Inflammatory macrophage treated with lipopolysaccharide for 1 hour (primary cell): ENCODE measurements around the gene SH3RF3.

Experiments
- DNase-seq, 2 donors: peaks; one replicate each; pipeline ENCODE4 v3.0.0-alpha.2; 2020 to 2022

Gene SH3RF3

DNA sequence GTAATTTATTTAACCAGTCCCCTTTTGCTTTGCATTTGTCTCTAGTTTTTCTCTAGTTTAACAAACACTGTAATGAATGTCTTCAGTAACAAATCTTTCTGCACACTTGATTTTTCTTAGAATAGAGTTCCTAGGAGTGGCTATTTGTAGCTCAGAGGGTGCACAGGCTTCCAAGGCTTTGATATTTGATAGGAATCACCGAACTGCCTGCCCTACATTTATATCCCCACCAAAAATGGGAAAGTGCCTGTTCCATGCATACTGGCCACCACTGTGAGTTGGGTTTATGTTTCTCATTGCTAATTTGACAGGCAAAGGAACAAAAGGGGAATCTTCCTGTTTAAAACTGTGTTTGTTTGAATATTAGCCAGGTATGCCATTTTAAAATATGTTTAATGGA is 238.7 kb downstream of the SH3RF3 start:
- no peak for DNase-seq

DNA sequence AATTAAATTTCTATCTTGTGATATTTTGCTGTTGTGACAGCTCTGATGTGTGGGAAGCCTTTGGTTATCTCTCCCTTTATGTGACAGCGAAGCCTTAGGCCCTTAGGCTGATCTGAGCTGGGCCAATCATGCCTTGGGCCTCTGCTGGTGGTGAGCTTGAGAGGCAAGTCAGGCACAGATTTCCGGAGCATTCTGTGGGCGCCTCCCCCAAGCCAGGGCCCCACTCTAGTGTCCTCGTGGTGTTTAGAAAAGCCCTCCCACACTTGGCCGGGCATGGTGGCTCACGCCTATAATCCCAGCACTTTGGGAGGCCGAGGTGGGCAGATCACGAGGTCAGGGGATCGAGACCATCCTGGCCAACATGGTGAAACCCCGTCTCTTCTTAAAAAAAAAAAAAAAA is 239.8 kb downstream of the SH3RF3 start:
- no peak for DNase-seq

DNA sequence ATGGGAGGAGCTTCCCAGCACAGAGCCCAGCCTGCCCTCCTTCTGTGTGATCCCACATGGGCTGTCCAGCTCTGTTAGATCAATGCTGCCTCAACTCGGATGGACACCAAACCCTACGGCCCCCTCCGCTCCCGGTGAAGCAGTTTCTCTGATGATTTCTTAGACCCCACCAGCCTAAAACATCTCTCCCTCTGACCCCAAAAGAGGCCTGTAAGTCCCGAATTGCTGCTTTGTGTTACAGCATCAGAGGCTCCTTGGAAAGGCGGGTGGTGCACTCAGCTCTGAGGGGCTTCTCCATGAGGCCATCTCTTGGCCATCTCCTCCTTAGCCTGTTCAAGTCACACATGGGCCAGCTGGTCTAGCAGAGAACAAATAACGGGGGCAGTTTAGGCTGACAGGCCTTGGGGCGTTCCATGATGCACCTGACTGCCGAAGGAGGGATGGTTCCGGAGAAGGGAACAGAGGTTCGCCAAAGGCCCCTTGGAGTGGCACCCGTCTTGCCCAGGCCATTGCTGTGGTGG is 240.7 kb downstream of the SH3RF3 start:
- no peak for DNase-seq

DNA sequence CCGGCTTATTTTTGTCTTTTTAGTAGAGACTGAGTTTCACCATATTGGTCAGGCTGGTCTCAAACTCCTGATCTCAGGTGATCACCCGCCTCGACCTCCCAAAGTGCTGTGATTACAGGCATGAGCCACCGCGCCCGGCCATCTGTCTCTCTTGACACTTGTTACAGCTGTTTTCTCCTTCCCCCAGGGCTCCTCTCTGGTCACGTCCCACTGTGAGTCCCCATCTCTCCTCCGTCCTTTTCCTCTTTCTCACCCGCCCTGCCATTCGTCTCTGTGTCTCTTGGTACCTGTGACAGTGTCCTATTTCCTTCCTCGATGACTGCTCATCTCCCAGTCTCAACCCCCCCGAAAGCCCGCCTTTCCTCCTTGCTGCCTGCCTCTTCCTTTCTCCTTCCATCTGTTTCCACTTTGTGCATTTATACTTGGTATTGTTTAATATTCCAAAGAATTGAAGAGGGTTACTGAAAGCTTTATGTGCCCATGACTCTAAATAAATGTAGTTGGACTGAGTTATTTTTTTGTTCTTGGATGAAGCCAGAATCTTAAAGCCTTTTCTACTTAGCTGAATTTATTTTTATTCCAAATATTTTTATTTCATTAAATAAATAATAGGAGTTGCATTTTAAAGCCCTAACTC is 241.5 kb downstream of the SH3RF3 start:
- no peak for DNase-seq

DNA sequence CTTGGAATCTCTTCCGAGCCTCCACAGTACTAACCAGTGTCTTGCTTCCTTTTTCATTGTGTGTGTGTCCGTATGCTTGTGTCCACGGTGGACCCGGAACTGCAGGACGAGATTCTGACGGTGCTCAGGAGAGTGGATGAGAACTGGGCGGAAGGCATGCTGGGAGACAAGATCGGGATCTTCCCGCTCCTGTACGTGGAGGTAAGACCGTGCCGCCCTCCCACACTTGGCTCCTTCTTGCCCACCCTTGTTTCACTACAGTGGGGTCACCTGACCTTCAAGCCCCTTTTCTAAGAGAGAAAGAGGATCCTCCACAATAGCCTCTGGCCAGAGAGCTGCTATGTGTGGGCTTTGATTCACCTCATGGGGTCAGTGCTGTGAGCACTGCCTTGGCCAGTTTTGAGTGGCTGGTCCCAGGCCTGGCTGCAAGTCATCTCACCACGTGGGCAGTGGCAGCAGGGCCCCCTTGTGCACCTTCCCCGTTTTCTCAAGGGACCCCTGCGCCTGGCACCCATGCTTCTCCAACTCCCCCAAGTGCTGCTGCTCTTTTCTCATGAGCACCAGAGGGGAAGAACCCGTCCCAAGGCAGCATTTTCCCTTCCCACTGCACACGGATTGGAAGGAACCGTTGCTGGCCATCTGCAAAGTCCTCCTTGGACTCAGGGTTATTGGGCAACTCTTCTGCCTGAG is 242.6 kb downstream of the SH3RF3 start:
- no peak for DNase-seq

DNA sequence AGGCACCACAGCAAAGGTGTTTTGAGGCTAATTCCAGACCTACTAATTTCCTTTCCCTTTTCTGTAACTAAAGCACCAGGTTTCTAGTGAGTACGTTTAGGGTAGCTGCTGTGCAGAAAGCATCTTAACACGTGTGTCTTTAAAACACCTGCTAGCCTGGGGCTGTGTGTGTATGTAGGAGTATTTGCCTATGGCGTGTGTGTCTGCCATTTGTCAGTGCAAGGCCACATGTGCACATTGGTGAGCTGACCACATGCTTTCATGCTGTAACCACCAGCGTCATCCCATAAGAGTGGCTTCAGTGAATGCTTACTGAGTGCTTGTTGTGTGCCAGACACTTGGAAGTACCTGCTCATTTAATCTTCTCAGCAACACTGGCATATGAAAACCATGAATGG is 243.2 kb downstream of the SH3RF3 start:
- no peak for DNase-seq

DNA sequence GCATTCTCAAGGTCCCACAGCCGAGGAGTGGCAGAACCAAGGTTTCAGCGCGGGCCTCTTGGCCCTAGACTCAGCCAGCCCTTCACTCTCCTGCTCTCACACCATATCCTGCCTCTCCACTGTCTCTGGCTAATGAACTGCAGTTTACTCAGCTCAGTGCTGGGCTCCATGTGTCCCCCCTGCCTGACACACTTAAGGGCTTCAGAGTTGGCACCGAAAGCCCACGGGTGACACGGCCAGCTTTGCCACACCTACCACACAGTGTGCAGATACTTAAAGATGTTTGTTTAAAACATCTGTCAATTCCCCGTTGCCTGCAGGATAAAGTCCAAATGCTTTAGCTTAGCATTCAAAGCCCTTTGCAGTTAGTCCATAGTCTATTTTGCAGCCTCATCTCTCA is 243.6 kb downstream of the SH3RF3 start:
- no peak for DNase-seq

DNA sequence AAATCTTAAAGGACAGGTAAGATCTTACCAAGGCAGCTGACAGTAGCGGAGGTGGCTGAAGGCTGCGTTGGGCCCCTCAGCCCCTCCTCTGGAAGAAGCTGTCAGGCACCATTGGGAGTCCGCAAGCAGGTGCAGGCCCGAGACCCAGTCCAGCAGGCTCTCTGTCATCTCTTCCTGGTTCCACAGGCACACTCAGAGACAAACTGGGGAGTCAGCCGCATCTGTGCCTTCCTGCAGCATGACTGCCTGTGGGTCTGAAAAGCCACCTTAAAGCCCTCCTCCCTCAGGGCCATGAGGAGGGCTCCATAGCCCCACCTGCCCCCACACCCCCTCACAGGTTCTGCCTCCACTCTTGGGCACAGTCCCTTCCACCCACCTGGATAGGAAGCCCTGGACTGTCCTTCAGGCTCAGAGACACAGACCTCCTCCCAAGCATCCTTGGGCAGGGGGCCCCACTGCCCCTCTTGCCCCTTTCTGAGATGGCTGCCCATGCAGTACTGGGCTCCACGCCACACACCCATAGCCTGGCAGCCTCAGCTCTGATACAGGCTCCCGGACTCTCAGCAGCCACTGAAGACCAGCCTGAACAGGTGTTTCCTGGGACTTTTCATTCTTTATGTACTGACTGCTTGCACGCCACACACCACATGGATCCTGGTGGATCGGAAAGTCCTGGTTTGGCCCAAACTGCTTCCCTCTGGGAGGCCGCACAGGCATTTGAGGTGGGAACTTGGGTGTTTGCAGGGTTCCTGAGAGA is 245.0 kb downstream of the SH3RF3 start:
- DNase-seq, result no peak

DNA sequence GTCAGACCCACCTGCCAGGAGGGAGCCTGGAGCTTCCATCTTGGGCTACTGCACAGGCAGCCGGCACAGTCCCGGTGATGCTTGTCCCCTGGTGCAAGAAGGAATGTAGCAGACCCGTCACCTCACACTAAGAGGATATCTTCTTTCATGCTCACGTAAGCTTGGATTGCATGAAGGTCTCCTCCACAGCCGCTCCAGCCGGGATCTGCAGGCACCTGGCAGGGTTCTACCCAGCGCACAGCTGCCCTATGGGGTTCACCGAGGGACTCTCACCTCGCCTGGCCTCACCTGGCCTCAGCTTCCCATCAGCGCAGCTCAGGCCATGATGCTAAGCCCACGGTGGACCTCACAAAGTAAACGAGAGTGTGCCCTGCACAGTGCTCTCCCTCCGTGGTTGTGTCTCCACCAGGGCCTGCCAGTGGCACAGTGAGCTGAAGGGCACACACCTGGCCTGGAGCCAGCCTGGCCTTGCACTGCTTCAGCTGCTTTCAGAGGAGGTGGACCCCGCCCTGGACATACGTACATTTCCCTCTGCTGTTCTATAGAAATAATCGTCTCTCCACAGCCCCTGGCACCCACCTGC is 245.6 kb downstream of the SH3RF3 start:
- no peak for DNase-seq

DNA sequence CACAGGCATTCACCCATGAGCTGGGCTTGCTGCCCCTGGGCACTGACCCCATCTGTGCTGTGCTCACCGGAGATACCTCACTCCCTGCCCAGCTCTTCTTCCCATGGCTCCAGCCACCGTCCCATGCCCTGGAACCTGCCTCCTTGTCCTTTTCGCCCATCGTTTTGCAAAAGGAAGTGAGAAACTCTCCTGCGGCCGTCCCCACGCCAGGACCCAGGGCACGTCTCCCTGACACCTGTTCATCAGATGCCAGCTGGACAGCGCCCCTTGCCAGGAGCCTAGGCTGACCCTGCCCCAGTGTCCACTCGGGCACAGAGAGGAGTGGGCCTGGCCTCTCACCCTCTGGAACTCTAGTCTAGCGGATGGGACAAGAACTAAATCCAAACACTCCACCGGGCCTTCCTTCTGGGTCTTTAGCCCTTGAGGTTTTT is 246.1 kb downstream of the SH3RF3 start:
- DNase-seq, result no peak

DNA sequence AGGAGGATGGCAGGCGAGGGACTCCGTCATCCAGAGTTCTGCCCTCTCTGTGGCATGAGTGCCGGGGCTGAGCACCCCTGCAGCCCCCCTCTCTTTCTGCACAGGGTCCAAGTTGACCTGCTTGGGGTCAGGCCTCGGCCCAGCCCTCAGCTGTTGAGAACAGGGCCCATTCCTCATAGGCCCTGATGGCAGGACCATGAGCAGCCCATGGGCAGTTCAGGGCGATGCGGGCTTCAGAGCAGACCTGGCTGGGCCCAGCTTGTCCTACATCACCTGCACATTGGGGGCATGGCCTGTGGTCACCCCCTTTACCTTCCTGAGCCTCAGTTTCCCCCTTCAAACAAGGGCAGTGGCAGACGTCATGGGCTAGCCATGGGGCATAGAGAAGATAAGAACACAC is 246.7 kb downstream of the SH3RF3 start:
- no peak for DNase-seq

DNA sequence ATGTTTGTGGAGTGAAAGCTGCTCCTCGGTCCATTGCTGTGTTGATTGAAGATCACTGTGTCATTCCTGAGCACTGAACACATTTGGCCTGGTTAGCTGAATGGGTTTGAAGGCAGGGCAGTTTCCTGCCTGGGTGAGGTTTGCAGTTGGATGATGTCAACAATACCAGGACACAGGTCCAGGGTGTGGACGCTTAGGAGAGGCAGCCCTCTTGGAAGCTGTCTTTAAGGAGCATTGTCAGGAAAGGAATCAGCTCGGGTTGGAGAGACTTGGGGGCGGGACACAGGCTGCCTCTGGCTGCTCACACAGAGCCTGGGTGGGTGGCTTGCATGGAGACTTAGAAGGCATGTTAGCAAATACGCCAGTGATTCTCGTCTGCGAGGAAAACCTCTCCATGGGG is 247.1 kb downstream of the SH3RF3 start:
- DNase-seq, result no peak

DNA sequence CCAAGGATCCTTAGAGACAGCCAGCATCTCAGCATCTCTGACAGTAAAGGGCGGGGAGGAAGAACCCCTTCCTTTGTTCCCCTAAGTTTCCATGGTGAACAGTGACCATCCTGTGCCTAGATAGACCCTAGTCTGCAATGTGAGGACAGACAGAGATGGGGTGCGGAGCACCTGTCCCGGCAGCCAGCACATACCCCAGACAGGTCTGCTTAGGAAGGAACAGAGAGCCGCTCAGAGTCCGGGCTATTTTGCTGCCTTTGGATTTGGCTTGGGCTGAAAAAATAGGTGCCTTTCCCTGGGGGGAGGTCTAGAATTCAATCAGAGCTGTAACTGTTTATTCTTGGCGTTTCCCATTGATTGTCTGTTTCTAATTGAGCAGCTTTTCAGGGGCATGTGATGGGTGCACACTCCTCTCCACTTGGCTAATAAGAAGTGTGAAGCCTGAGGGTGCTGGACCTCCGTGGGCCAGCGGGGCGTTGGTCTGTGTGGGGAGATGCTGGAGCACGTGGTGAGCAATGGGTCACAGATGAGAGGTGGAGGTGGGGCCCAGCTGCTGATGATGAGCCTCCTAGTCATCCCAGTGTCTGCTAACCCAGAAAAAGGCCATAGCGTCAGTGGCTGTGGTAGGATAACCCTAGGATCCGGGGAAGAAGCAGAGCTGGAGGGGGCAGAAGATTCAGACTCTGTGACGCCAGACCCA is 247.9 kb downstream of the SH3RF3 start:
- no peak for DNase-seq

DNA sequence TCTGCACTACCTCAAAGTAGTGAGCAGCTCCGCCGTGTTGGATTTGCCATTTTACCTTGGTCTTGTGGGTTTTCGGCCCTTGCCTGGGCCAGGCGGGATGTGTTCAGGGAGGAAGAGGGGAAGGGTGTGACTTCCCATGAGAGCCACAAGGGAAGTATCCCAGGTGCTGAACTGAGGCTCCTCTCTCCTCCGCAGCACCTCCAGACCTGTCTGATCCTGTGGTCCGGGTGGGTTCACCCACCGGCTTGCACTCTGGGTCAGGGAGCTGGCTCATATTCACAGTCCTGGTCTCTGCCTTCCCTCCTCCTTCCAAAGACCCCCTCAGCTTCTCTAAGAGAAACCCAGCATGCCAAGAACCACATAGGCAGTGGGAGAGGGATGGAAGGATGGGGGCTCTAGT is 249.0 kb downstream of the SH3RF3 start:
- DNase-seq, result no peak

DNA sequence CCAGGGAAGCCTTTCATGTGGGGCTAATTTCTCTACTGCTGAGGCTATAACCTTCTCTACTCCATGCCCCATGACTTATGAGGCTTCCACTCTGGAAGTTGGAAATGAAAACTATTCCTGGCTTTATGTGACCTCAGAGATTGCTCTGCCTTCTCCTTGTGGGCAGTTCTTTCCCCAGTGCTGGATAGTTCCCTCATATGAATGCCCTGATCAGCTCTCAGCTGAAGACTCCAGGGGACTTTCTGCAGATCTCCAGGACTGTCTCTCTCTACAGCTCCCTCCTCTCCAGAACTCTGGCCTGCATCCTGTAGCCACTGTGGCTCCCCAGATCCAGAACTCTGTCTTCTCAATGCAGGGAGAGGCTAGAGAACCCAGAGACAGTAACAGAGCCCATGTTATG is 249.7 kb downstream of the SH3RF3 start:
- no peak for DNase-seq

DNA sequence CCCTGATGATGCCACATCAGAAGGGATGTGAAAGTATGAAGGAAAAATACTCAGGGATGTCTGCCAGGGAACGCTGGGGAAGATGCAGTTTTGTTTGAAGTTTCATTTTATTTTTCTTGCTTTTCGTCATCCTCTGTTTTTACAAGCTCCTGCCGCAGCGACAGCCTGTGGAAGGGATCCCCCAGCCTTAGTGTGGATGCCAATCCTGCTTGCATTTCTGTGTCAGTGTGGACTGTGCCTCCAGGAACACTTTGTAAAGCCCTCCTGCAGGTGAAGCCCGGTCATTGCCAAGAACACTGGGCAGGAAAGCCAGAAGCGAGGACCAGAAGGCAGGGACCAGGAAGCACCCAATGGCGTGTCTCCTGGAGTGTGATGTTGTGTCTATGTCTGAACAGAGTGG is 250.5 kb downstream of the SH3RF3 start:
- DNase-seq, result no peak

DNA sequence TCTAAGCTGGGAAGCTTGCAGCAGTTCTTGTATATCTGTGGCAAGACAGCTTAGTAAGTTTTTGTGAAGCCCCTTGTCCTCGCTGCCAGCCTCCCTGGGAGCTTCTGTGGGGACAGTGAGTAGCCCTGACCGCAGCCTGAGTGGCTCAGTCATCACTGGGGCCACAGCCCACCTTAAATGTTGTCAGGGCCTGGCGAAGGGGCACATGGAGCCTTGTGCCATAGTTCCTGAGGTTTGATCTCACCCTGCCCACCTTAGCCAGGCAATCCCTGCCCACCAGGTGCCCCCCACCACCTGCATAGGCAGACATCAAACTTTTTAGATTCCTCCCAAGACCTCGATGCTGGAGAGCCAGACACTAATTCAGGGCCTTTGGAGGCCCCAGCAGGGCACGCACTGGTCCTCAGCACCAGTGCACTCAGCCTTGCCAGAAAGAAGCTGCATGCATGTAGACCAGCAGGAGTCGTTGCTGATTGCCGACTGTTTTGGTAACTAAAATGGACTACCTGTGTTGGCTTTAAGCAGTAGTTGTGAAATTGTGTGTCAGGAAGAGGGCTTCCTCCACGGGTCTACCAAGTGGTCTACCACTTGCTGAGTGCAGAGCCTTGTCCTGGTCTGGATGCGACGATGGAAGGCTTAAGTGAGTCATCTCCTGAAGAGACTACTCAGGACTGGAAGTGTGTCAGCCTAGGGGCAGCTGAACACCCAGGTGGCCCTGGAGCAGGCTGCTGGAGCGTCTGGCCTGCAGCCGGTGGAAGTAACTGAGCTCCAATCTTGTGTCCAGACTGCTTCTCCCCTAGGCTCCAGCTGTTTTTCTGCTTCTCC is 251.7 kb downstream of the SH3RF3 start:
- DNase-seq, result no peak

DNA sequence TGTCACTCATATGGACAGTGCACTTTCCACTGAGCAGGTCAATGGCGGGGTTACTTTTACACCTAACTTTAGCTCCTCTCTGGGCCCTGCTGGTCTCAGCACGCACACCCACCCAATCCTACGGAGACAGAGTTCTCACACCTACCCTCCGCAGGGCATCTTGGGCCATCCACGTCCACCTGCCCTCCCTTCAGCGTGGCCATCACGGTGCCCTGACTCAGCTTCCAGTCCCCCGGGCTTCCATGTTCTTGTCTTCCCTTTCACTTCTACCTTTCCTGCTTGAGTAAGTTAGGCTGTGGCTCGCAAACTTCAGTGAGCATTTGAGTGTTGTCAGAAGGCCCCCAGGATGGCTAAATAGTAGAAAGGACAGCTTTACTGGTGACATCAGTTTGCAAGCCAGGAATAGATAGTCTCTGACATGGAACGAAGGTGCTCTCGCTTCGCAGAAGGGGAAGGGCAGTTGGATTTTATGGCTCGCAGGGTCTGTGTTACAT is 252.4 kb downstream of the SH3RF3 start:
- no peak for DNase-seq

DNA sequence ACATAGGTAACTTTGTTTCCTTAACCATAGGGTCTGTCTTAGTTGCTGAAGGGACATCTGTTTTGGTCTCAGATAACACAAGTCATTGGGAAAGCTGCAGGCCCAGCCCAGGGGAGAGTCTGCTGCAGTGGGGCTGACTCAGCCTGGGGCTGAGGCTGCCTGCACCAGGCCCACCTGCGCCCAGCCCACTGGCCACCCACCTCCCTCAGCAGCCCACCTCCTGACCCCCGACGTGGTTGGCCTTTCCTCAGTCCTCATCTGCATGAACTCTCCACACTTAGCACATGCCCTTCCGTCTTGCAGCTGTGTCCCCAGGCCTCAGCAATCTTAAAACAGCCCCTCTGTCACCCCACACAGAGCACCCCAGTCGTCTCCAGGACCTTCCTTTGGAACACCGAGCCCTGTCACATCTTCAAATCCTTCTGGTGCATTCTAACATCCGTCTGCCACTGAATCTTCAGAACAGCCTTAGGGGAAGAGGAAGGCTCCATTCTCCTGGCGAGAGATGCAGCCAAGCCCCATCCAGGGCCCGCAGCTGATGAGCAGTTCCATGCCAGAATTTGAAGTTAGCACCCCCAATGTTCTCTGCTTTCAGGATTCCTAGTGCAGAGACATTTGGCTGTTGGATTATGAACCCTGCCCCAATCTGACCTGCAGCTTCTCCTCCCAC is 253.4 kb downstream of the SH3RF3 start:
- no peak for DNase-seq

DNA sequence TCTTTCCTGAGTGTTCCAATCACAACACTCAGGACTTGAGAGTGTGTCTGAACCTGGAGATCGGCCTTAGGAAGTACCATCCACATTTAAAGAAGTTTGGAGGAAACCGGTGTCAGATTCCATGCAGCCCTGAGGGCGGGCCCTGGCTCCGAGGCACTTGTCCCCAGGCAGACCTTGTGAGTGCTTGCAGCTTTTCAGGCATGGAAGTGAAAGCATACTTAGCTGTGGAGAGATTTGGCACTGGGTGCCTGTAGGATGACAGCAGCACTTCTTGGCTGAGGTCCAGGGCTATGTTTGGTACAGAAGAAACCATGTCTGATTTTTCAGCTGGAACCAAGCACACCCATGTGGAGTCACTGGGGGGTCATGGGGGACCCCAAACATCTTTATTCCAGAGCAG is 253.9 kb downstream of the SH3RF3 start:
- DNase-seq, result no peak
